Stomach (tissue), 9 donors: ENCODE data around the gene TSHZ1. TPM values are rescaled to one million over a fixed set of nuclear protein-coding genes. Genes with fewer than 3 reads are reported as not detected.

ENCODE experiments used
- DNase-seq, 2 donors: peaks; one replicate each; pipeline versions ENCODE4 v3.0.0 to v3.0.0-alpha.2; 2013 to 2019
- H3K27ac ChIP-seq, 5 donors: fragments of 200-600 bp in 4 of 5; sonication (generic) in 4 of 5; one replicate each; pipeline ENCODE4 v1.5.1; 2013 to 2019; ENCODE audit warnings: mild to moderate bottlenecking in 1 of 5, moderate library complexity in 1 of 5
- H3K27me3 ChIP-seq, 3 donors: fragments of 200-600 bp; sonication (generic); one replicate each; pipeline ENCODE4 v1.5.1; 2017 to 2019; ENCODE audit warnings: mixed run types in 1 of 3
- H3K36me3 ChIP-seq, 4 donors: fragments of 200-600 bp; sonication (generic); 1 replicate in 3 of 4; 2 replicates in 1 of 4; pipeline ENCODE4 v1.5.1; 2016 to 2019
- H3K4me1 ChIP-seq, 4 donors: fragments of 200-600 bp; sonication (generic); one replicate each; pipeline ENCODE4 v1.5.1; 2016 to 2019
- H3K4me3 ChIP-seq, 4 donors: fragments of 200-600 bp; sonication (generic) in 3 of 4; one replicate each; pipeline ENCODE4 v1.5.1; 2016 to 2019; ENCODE audit warnings: mild to moderate bottlenecking in 1 of 4
- H3K9me3 ChIP-seq, 4 donors: fragments of 200-600 bp; sonication (generic); one replicate each; pipeline ENCODE4 v1.5.1; 2016 to 2019
- EP300 ChIP-seq: sonication (generic); formaldehyde crosslinking; IDR thresholded peaks from one replicate; pipeline ENCODE4 v1.6.1; 2017; ENCODE audit warnings: antibody characterized with exemption
- POLR2A ChIP-seq, 4 donors: fragments of 450-650 bp; IDR thresholded peaks; one replicate each; pipeline ENCODE4 v1.6.1; 2016; ENCODE audit warnings: antibody characterized with exemption in 4 of 4, control low read depth in 2 of 4, mild to moderate bottlenecking in 1 of 4, moderate library complexity in 1 of 4
- POLR2AphosphoS5 ChIP-seq, 3 donors: sonication (generic); formaldehyde crosslinking; IDR thresholded peaks; one replicate each; pipeline ENCODE4 v1.6.1; 2016; ENCODE audit warnings: antibody characterized with exemption in 3 of 3
- WGBS, 5 donors: extraction: QIAGEN DNeasy Blood & Tissue Kit in 3 of 5; methylation state at CpG; one replicate each; pipeline versions ENCODE4 v1.1.5 to v1.1.7; 2013 to 2018; 5-methylcytosine and 5-hydroxymethylcytosine counted together
- intact Hi-C: fragments of 100-400 bp; cut with DNase I; formaldehyde crosslinking; loops from one replicate; pipeline ENCODE4 v1.15.1; 2023; ENCODE audit warnings: low total_unique reads
- polyA plus RNA-seq, 3 donors: library from polyadenylated mRNA; stranded (reverse); fragments of 200-250 nt; gene quantifications; one replicate each; pipeline ENCODE4 v1.2.3, GENCODE V29; 2013
- total RNA-seq, 5 donors: library from RNA; depleted of rRNA; stranded (reverse); fragments of >200 nt; gene quantifications; one replicate each; pipeline versions ENCODE4 v1.1.0 to v1.2.3, GENCODE V29; 2014 to 2016
- TF ChIP-seq, protein P1 (sequence below), 7 experiments: fragments of 450-650 bp in 4 of 7; fragments of 200-600 bp in 3 of 7; sonication (generic) in 3 of 7; IDR thresholded peaks; one replicate each; pipeline ENCODE4 v1.5.1; 2016 to 2019; ENCODE audit warnings: antibody characterized with exemption in 7 of 7, control low read depth in 2 of 7, mild to moderate bottlenecking in 1 of 7
- donor health status: healthy with polysubstance abuse.
- donor health status: Bipolar disorder and iron deficiency.
- donor health status: healthy.

TSHZ1 gene
- total and polyA plus RNA-seq, 8 donors, result 4.2 to 21.0 (median 8.2) TPM

DNA sequence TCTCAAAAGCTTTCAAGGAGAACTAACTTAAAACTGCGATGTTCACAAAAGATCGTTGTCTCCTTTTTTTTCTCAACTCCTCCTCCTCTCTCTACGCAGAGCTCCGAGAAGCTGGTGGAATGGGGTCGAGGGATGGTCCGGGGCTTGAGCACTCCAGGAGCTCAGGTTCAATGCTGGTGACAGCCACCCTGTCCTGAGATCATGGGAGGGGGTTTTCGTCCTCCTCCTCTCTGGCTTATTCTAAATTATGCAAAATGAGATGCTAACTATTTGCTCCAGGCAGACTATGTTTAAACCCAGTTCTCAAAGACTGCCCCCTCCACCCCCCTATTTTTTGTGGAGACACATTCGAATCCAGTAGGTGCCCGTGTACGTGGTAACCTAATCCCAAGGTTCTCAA, 11.8 kb downstream of the TSHZ1 start:
- Histone ChIP-seq H3K27me3 (no peaks in the 10 kb centered on the region), H3K4me1 (peaks cover 3 to 90% (median 47%) of the 10 kb centered on the region in 4 donors), H3K36me3 (no peaks in the 10 kb centered on the region), H3K27ac (peak overlapping the region in 4 of 5 donors; percentile 6 to 72 (median 43)), H3K4me3 (no peak overlapping the region), H3K9me3 (no peaks in the 10 kb centered on the region)
- no peak for DNase-seq
- TF ChIP-seq EP300 (no peak), POLR2A (IDR thresholded peaks at IDR 0.05) (no peak), POLR2AphosphoS5 (IDR thresholded peaks at IDR 0.05) (no peak)
- TF ChIP-seq, protein P1, sequence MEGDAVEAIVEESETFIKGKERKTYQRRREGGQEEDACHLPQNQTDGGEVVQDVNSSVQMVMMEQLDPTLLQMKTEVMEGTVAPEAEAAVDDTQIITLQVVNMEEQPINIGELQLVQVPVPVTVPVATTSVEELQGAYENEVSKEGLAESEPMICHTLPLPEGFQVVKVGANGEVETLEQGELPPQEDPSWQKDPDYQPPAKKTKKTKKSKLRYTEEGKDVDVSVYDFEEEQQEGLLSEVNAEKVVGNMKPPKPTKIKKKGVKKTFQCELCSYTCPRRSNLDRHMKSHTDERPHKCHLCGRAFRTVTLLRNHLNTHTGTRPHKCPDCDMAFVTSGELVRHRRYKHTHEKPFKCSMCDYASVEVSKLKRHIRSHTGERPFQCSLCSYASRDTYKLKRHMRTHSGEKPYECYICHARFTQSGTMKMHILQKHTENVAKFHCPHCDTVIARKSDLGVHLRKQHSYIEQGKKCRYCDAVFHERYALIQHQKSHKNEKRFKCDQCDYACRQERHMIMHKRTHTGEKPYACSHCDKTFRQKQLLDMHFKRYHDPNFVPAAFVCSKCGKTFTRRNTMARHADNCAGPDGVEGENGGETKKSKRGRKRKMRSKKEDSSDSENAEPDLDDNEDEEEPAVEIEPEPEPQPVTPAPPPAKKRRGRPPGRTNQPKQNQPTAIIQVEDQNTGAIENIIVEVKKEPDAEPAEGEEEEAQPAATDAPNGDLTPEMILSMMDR (IDR thresholded peaks at IDR 0.05), result no peak
- intact Hi-C loops, result no loop called here
- 78 to 85% (median 83%) methylated on average over 10 of the region's 10 CpGs for WGBS, 5 donors

DNA sequence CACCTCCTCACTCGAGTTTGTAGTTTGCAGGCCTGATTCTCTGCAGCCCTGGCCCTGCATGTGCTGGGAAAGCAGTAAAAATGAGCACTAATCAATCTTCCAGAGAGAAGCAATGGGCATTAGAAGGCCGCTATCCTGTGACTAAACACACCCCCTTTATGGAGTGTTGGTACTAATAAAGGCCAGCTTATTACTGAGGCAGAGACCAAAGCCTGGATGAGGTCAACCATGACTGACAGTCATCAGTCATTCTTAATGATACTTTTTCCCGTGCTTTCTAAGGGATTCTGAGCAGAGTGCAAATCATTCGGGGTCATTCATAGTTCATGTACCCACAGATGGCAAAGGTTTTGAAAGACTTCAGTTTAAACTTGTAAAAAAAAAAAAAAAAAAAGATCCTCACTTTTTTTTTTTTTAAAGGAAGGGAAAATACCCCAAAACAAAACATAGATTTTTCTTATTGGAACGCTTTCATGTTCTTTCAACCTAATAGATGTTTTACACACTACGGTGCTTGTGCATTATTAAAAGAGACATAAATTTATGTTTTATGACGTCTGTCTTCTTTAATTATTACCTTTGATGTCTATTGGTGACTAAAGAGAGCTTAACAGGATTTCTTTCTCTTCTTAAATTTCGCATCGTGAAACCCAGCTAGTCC, 13.2 kb downstream of the TSHZ1 start:
- Histone ChIP-seq H3K27ac (peak overlapping the region in 3 of 5 donors; percentile 36 to 72 (median 41)), H3K9me3 (no peaks in the 10 kb centered on the region), H3K4me1 (peaks cover 3 to 94% (median 50%) of the 10 kb centered on the region in 4 donors), H3K27me3 (no peaks in the 10 kb centered on the region), H3K4me3 (no peak overlapping the region), H3K36me3 (no peaks in the 10 kb centered on the region)
- no peak for DNase-seq
- intact Hi-C loops, result no loop called here
- 66 to 86% (median 68%) methylated on average over 9 of the region's 9 CpGs for WGBS, 5 donors
- no peak for TF ChIP-seq POLR2AphosphoS5 (IDR thresholded peaks at IDR 0.05)
- no peak for TF ChIP-seq POLR2A (IDR thresholded peaks at IDR 0.05)
- TF ChIP-seq, protein P1 (IDR thresholded peaks at IDR 0.05), result no peak

DNA sequence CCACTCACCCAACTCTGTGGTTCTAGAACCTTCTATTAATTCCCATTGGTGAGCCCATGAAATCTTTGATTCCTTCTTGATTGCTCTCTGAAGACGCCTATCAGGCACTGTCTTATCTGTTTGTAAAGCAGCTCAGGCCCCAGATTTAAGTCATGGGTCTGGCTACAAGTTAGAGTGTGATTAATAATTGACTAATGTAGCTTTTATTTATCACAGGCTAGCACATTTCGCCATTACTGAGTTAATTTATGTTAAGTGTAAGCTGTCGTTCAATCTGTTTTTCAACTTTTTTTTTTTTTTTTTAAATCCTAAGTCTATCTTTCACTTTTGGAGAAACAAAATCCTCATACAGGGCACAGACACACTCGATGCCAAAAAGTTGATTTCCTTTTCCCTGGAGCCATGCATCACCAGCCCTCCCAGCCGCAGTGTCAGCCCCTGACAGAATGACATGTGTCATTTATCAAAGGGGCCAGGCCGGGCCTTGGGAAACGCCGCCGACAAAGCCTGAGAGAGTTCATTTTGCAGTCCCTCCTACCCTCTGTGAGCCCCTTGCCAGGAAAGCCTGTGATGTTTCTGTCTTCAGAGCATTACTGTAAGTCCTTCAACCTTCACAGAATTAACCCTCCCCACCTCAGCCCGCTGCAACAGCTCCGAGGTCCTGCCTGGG, 15.8 kb downstream of the TSHZ1 start:
- intact Hi-C loops, result no loop called here
- no peaks in the 10 kb centered on the region for H3K9me3 ChIP-seq
- peak overlapping the region; percentile 17 to 36 (median 26) for H3K4me3 ChIP-seq
- TF ChIP-seq POLR2AphosphoS5 (IDR thresholded peaks at IDR 0.05) (no peak), EP300 (no peak), POLR2A (IDR thresholded peaks at IDR 0.05) (no peak)
- TF ChIP-seq, protein P1 (IDR thresholded peaks at IDR 0.05), result no peak
- H3K36me3 ChIP-seq, result no peaks in the 10 kb centered on the region
- DNase-seq, result peak in 1 of 2 donors; percentile 63
- 14 to 23% (median 17%) methylated on average over 11 of the region's 11 CpGs for WGBS, 5 donors
- peak overlapping the region in 4 of 5 donors; percentile 3 to 72 (median 40) for H3K27ac ChIP-seq
- no peaks in the 10 kb centered on the region for H3K27me3 ChIP-seq
- H3K4me1 ChIP-seq, result peaks cover 3 to 87% (median 51%) of the 10 kb centered on the region in 4 donors

DNA sequence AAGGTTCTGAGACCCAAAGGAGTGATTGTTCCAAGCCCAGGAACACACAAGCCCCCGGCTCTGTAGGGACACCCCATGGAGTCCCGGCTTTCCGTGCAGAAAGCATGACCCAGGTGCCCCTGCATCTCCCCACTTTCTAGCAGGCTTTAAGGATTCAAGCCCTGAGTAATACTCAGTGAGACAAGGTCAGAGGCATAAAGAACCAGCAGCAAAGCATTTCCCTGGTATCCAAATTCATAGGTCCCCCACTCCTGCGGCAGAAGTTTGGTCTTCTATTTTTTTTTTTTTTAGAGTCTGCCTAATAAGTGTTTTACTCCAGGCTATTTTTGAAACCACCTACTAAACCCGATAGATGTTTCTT, 16.3 kb downstream of the TSHZ1 start:
- H3K4me3 ChIP-seq, result peak overlapping the region; percentile 17 to 36 (median 26)
- TF ChIP-seq POLR2AphosphoS5 (IDR thresholded peaks at IDR 0.05), result no peak
- TF ChIP-seq, protein P1 (IDR thresholded peaks at IDR 0.05), result no peak
- TF ChIP-seq EP300, result no peak
- TF ChIP-seq POLR2A (IDR thresholded peaks at IDR 0.05), result no peak
- H3K27ac ChIP-seq, result peak overlapping the region in 4 of 5 donors; percentile 3 to 72 (median 40)
- peaks cover 3 to 86% (median 51%) of the 10 kb centered on the region in 4 donors for H3K4me1 ChIP-seq
- 32 to 59% (median 48%) methylated on average over 5 of the region's 5 CpGs for WGBS, 5 donors
- H3K27me3 ChIP-seq, result no peaks in the 10 kb centered on the region
- H3K9me3 ChIP-seq, result no peaks in the 10 kb centered on the region
- intact Hi-C loops, result no loop called here
- no peaks in the 10 kb centered on the region for H3K36me3 ChIP-seq
- DNase-seq, result no peak
